Measurements from ENCODE around the gene FOXN1.

The FOXN1 gene

GRCh38 chr17:28575126-28575795 lies 69.1 kb downstream of the FOXN1 start:
- no peak overlapping the region; the same call in 1 of the 2 replicates for H3K27ac ChIP-seq
- TF ChIP-seq CTCF (conservative IDR thresholded peaks at IDR 0.05) = no peak

GRCh38 chr17:28576016-28576415 lies 69.9 kb downstream of the FOXN1 start:
- H3K27ac ChIP-seq = peak overlapping the region; percentile 62

GRCh38 chr17:28576758-28577465 lies 70.8 kb downstream of the FOXN1 start, which contains the start of gene ALDOC:
ALDOC (minus strand) TSS chr17:28576895; CDS start chr17:28575532, 1,363 bp downstream.
- H3K27ac ChIP-seq = peak within 1 kb of the TSS; percentile 62
- TF ChIP-seq CTCF (conservative IDR thresholded peaks at IDR 0.05) = no peak

GRCh38 chr17:28577466-28577824 lies 71.3 kb downstream of the FOXN1 start:
- H3K27ac ChIP-seq = peak overlapping the region; percentile 62
- no peak for TF ChIP-seq CTCF (conservative IDR thresholded peaks at IDR 0.05)

- no peak for TF ChIP-seq CTCF (conservative IDR thresholded peaks at IDR 0.05)
- peak overlapping the region; percentile 62 for H3K27ac ChIP-seq
Observed at GRCh38 chr17:28578246-28579195, 72.4 kb downstream of the FOXN1 start.

GRCh38 chr17:28579526-28579925 lies 73.4 kb downstream of the FOXN1 start:
- no peak for TF ChIP-seq CTCF (conservative IDR thresholded peaks at IDR 0.05)
- no peak overlapping the region for H3K27ac ChIP-seq

GRCh38 chr17:28580959-28581358 lies 74.8 kb downstream of the FOXN1 start:
- TF ChIP-seq CTCF (conservative IDR thresholded peaks at IDR 0.05) = no peak
- H3K27ac ChIP-seq = peak overlapping the region; percentile 36; the same call in 1 of the 2 replicates
